Mucosa of descending colon (tissue), 3 donors: ENCODE results near the gene GPS2. TPM values are rescaled to one million over a fixed set of nuclear protein-coding genes. Genes with fewer than 3 reads are reported as not detected.
A peak's percentile ranks its signal among the peaks of the same experiment; 100 is the strongest.

Source experiments
- ATAC-seq: fragments of 200-7000 bp; cut with Tn5 transposase; one replicate; pipeline ENCODE4 v1.9.1; 2020; ENCODE audit warnings: mild to moderate bottlenecking, moderate library complexity
- DNase-seq, 3 donors: peaks; one replicate each; pipeline ENCODE4 v3.0.0-alpha.2; 2020
- H3K36me3 ChIP-seq: fragments of 200-600 bp; one replicate; pipeline ENCODE4 v1.8.0; 2021; ENCODE audit warnings: low read depth, mild to moderate bottlenecking
- H3K4me1 ChIP-seq: fragments of 200-600 bp; one replicate; pipeline ENCODE4 v1.8.0; 2021; ENCODE audit warnings: low read depth, mild to moderate bottlenecking
- H3K4me3 ChIP-seq: fragments of 200-600 bp; one replicate; pipeline ENCODE4 v1.8.0; 2021; ENCODE audit warnings: mild to moderate bottlenecking
- H3K9me3 ChIP-seq: fragments of 200-600 bp; one replicate; pipeline ENCODE4 v1.8.0; 2021; ENCODE audit warnings: mild to moderate bottlenecking
- intact Hi-C, 2 donors: fragments of 100-400 bp; cut with DNase I in 1 of 2; cut with micrococcal nuclease in 1 of 2; formaldehyde crosslinking; loops; one replicate each; pipeline versions ENCODE4 v1.11.0 to v1.11.1; 2022; cut with DNase I, micrococcal nuclease
- total RNA-seq, 3 donors: library from RNA; stranded (reverse); fragmentation: NEBNext Ultra II Directional in 2 of 3; extraction: Animal tissue kit (Norgen Biotek cat#: 25700) in 2 of 3; gene quantifications; one replicate each; pipeline versions ENCODE4 v1.2.1 to v1.2.4, GENCODE V29; 2021 to 2023
- TF ChIP-seq, protein P1 (sequence below): fragments of 200-600 bp; IDR thresholded peaks from one replicate; pipeline ENCODE4 v1.8.0; 2022; ENCODE audit warnings: antibody characterized with exemption, mild to moderate bottlenecking
- donor health status: DM: no; HTN: no; CAD: no; lungs with moderate emphysema.
- donor health status: DM: no; HTN: no; CAD: no.
- donor health status: DM: no; HTN: yes; CAD: no.

The GPS2 gene
- total RNA-seq, 3 donors from 2014 or later = 68.1 to 89.8 (median 83.2) TPM

DNA sequence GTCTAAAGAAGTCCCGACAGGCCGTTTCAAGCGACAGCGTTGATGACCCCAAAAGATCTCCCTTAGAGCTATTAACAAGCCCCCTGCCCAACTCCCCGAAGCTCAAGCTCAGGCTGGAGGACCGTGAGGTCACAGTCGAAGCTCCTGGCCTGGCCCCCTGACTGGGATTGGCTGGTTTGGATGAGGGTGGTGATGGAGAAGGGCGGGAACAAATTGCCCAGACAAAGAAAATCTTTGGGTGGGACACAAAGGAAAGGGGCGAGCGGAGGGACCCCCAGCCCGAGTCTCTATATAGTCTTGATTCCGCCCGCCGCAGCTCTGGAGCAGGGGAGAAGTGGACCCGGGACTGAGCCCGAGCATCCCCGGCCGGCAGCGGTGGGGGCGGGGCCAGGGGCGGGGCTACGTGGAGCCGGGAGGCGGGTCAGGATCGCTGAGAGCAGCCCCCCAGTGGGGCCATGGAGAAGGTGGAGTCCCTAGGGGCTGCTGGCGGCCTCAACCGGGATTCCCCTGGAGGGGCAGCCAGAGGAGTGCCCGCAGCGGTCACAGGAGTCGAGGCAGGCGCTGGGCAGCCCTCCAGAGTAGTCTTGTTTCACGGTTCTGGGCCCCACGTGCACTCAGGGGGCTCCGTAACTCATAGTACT lies 15.0 kb upstream of the GPS2 start:
- Histone ChIP-seq H3K9me3 (no peaks in the 10 kb centered on the region), H3K36me3 (peaks cover 3% of the 10 kb centered on the region), H3K4me3 (peak overlapping the region; percentile 75), H3K4me1 (peaks cover 12% of the 10 kb centered on the region)
- DNase-seq (peak; percentile 78 to 87 (median 85)), ATAC-seq (peak; percentile 66)
- intact Hi-C loops = no loop called here
- TF ChIP-seq, protein P1, sequence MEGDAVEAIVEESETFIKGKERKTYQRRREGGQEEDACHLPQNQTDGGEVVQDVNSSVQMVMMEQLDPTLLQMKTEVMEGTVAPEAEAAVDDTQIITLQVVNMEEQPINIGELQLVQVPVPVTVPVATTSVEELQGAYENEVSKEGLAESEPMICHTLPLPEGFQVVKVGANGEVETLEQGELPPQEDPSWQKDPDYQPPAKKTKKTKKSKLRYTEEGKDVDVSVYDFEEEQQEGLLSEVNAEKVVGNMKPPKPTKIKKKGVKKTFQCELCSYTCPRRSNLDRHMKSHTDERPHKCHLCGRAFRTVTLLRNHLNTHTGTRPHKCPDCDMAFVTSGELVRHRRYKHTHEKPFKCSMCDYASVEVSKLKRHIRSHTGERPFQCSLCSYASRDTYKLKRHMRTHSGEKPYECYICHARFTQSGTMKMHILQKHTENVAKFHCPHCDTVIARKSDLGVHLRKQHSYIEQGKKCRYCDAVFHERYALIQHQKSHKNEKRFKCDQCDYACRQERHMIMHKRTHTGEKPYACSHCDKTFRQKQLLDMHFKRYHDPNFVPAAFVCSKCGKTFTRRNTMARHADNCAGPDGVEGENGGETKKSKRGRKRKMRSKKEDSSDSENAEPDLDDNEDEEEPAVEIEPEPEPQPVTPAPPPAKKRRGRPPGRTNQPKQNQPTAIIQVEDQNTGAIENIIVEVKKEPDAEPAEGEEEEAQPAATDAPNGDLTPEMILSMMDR = no peak

DNA sequence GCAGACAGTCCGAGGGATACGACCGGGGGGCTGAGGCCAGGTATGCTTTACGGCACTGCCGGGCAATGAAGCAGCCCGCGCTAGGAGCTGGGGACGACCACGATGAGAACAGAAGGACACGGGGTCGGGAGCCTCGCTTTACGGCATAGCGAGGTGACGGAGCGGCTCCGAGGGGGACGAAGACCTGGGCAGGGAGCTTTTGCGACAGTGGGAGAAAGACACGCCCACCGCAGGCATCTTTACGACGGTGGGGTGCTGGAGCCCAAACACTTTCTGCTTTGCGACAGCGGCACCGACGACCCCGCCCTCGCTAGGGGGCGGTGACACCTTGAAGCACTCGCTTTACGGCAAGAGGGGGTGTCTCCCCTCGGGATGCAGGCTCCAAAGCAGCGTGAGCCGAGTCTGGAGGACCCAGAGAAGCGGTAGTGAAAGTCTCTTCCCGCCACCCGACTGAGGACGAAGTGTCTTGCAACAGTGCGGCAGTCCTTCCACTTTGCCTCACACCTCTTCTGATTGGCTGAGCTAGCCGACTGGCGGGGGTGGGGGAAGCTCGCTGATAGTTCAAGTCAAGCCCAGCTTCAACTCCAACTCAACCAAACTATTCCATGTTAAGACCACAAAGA lies 14.3 kb upstream of the GPS2 start:
- TF ChIP-seq, protein P1 = no peak
- peak; percentile 93 for ATAC-seq
- intact Hi-C loops = no loop called here
- Histone ChIP-seq H3K4me3 (peak overlapping the region; percentile 75), H3K4me1 (peaks cover 12% of the 10 kb centered on the region), H3K9me3 (no peaks in the 10 kb centered on the region), H3K36me3 (peaks cover 3% of the 10 kb centered on the region)
- peak; percentile 98 to 100 (median 99) for DNase-seq

DNA sequence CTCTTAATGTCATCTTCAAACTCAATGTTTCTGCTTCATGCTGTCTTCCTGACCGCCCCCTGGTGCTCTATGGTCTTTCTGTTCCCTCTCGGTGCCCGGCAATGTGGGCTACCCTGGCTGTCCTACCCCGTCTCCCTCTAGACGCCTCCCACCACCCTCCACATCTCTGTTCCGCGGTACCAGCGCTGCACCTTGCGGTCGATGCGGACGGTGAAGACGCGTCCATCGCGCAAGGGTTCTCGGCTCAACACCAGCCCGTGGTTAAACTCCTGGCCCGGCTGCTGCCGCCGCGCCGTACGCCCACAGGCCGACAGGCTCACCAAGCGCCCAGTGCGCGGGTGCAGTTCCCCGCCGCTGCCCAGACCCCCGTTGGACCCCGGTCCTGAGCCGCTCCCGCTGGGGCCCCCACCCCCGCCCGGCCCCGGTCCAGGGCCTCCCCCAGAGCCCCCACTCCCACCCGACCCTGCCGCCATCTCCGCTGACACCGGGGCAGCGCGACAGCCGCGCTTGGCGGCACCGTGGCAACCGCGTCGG lies 13.7 kb upstream of the GPS2 start, which contains the start of gene NEURL4:
Gene NEURL4, minus strand, starts transcription at position 496 of the 534 bp plus-strand sequence. Its CDS starts 23 bp downstream, at position 473.
- DNase-seq = peak in 1 of 3 donors; percentile 40
- TF ChIP-seq, protein P1 = no peak
- peak within 1 kb of the TSS; percentile 75 for H3K4me3 ChIP-seq
- H3K36me3 ChIP-seq = peaks cover 3% of the 10 kb centered on the region
- H3K4me1 ChIP-seq = peaks cover 12% of the 10 kb centered on the region
- ATAC-seq = peak; percentile 26
- H3K9me3 ChIP-seq = no peaks in the 10 kb centered on the region
- intact Hi-C loops = no loop called here

DNA sequence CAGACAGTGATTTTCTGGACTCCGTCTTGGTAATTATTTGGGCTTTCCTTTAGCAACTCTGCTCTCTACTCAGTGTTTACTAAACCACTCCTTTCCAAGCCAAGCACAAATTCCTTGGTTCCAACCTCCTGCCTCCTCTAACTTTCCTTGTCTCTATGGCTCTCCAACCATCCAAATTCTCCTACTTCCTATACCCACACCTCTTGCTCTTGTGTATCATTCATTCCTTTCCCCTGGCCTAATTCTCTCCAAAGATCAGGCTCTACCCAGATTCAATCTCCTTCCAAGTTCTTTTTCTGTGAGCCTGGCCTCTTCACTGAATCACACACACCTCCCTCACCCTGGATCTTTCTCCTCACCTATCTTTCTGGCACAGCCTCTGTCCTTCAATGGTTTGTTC lies 12.8 kb upstream of the GPS2 start:
- Histone ChIP-seq H3K4me3 (no peak overlapping the region), H3K36me3 (peaks cover 3% of the 10 kb centered on the region), H3K4me1 (peaks cover 12% of the 10 kb centered on the region), H3K9me3 (no peaks in the 10 kb centered on the region)
- ATAC-seq (no peak), DNase-seq (no peak)
- TF ChIP-seq, protein P1 = no peak
- intact Hi-C loops = no loop called here

DNA sequence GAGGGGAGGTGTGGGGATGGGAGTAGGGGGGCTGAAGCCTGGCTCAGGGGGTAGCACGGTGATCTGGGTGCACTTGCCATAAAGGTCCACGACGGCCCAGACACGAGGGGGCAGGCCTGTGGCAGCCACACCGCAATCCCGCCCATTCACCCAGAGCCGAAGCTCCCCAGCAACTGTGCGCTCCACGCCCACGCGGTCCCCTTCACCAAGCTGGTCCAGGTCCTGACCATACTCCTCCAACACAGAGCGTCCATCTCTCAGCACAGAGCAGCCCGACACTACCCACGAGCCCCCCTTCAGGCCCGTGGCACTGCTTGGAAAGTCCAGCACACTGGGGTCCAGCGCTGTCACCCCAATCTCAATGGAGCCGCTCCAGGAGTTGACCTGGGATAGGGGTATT lies 12.3 kb upstream of the GPS2 start:
- peaks cover 12% of the 10 kb centered on the region for H3K4me1 ChIP-seq
- H3K4me3 ChIP-seq = no peak overlapping the region
- TF ChIP-seq, protein P1 = no peak
- DNase-seq (no peak), ATAC-seq (no peak)
- peaks cover 7% of the 10 kb centered on the region for H3K36me3 ChIP-seq
- no peaks in the 10 kb centered on the region for H3K9me3 ChIP-seq
- intact Hi-C loops = no loop called here
